SJCRH30 (cell line): ENCODE measurements around the gene PUSL1. TPM values are rescaled to one million over a fixed set of nuclear protein-coding genes. Genes with fewer than 3 reads are reported as not detected.
A peak's percentile ranks its signal among the peaks of the same experiment; 100 is the strongest.
"Not testable (repeated sequence)": the region's sequence is repeated elsewhere in the genome, so short reads cannot be mapped to it uniquely, and the experiment has no call there.

Source experiments
- DNase-seq, 2 experiments: peaks; one replicate each; pipeline ENCODE4 v3.0.0-alpha.2; 2015 to 2020
- H3K27ac ChIP-seq: fragments of 250-450 bp; sonication (Bioruptor Pico); 2 replicates; pipeline ENCODE4 v1.5.1; 2020; ENCODE audit warnings: mild to moderate bottlenecking, moderate library complexity
- H3K27me3 ChIP-seq: fragments of 250-450 bp; sonication (Bioruptor Pico); 2 replicates; pipeline ENCODE4 v1.5.1; 2020; ENCODE audit warnings: mild to moderate bottlenecking, moderate library complexity
- H3K36me3 ChIP-seq: fragments of 250-450 bp; sonication (Bioruptor Pico); 2 replicates; pipeline ENCODE4 v1.5.1; 2020; ENCODE audit warnings: mild to moderate bottlenecking, moderate library complexity
- H3K4me1 ChIP-seq: fragments of 250-450 bp; sonication (Bioruptor Pico); 2 replicates; pipeline ENCODE4 v1.5.1; 2020; ENCODE audit warnings: mild to moderate bottlenecking, moderate library complexity
- H3K4me3 ChIP-seq: fragments of 250-450 bp; sonication (Bioruptor Pico); 2 replicates; pipeline ENCODE4 v1.5.1; 2020; ENCODE audit warnings: mild to moderate bottlenecking, moderate library complexity
- H3K9me3 ChIP-seq: fragments of 250-450 bp; sonication (Bioruptor Pico); replicated peaks from 2 replicates; pipeline ENCODE4 v1.5.1; 2020; ENCODE audit warnings: mild to moderate bottlenecking, moderate library complexity
- total RNA-seq: library from RNA; depleted of rRNA; stranded (reverse); fragments of >200 nt; shearing (Covaris generic); gene quantifications from 2 replicates; pipeline ENCODE4 v1.2.3, GENCODE V29; 2014

PUSL1 gene
- total RNA-seq, 1 experiment from 2014 or later = 25.3 TPM

DNA sequence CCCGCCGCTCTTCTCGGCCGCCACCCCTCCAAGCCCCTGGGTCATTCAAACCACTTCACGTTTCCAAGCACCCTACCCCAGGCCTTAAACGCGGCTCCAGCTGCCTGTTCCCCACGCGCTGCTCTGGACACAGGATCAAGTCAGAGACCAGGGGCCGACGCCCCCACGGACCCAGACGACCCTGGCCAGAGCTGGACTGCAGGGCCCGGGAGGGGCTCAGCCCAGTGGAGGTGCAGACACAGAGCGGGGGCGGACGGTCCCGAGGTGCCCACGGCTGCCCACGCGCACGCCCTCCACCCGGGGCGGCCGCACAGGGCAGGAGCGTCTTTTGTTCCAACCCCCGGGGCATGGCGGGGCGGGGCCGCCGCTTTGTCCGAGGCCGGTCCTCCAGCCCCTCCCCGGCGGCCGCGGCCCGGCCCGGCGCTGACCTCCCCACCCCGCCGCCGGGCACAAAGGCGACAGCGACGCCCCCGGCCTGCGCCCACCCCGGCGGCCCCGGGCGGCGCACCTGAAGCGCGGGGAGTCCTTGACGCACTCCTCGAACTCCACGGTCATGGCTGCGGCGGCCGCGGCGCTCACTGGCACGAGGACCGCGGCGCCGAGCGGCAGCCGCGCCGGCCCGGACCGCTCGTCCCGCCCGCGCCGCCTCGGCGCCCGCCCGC is 1.0 kb upstream of the PUSL1 start:
- DNase-seq = peak; percentile 47
- no peak overlapping the region; the same call in 1 of the 2 replicates for H3K27ac ChIP-seq
- H3K4me3 ChIP-seq = peak overlapping the region; percentile 79
- H3K27me3 ChIP-seq = no peaks in the 10 kb centered on the region
- peaks cover 24% of the 10 kb centered on the region for H3K4me1 ChIP-seq
- peaks cover 22% of the 10 kb centered on the region for H3K36me3 ChIP-seq
- H3K9me3 ChIP-seq = no peaks in the 10 kb centered on the region

DNA sequence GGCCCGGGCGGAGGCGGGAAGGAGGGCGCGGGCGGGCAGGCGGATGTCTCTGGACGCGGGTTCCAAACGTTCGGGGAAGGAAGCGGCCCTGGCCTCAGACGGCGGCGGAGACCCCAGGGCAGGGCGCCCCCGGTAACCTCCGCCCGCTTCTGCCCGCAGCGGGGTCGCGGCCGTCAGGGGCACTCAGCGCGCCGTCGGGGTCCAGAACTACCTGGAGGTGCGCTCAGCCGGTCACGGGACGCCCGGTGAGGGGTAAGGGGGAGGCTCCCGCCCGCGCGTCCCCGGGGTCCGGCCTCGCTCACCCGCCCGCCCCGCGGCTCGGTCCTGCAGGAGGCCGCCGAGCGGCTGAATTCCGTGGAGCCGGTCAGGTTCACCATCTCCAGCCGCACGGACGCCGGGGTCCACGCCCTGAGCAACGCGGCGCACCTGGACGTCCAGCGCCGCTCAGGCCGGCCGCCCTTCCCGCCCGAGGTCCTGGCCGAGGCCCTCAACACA is 406 bp downstream of the PUSL1 start:
- Histone ChIP-seq H3K4me1 (peaks cover 23% of the 10 kb centered on the region), H3K4me3 (peak overlapping the region; percentile 79), H3K36me3 (peaks cover 36% of the 10 kb centered on the region), H3K27ac (peak overlapping the region; percentile 54), H3K27me3 (no peaks in the 10 kb centered on the region), H3K9me3 (no peaks in the 10 kb centered on the region)
- no peak for DNase-seq

DNA sequence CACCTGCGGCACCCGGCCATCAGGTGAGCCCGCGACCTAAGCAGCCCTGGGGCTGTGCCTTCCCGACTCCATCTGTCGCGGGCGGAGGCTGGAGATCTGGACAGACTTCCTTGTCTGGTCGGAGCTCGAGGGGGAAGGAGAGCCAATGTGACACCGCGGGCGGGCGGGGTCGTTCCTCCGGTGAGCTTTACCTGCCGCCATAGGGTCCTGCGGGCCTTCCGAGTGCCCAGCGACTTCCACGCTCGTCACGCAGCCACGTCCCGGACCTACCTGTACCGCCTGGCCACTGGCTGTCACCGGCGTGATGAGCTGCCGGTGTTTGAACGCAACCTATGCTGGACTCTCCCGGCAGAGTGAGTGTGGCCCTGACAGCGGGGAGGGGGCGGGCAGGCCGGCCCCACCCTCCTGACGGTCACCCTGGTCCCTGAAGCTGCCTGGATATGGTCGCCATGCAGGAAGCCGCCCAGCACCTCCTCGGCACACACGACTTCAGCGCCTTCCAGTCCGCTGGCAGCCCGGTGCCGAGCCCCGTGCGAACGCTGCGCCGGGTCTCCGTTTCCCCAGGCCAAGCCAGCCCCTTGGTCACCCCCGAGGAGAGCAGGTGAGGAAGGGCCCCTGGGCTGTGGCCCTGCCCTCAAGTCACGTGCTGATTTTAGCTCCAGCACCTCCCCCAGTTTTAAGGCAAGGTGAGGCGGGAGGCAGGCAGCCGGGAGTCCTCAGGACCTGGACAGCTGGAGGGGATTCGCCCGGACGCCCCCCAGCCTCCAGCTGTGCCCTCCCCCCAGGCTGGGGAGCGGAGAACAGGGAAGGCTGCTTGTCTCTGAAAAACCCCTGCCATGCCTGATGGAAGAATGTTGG is 1.1 kb downstream of the PUSL1 start:
- H3K27ac ChIP-seq = no peak overlapping the region
- peaks cover 42% of the 10 kb centered on the region for H3K36me3 ChIP-seq
- H3K9me3 ChIP-seq = no peaks in the 10 kb centered on the region
- H3K27me3 ChIP-seq = no peaks in the 10 kb centered on the region
- H3K4me1 ChIP-seq = peaks cover 18% of the 10 kb centered on the region
- peak overlapping the region; percentile 79 for H3K4me3 ChIP-seq
- no peak for DNase-seq

DNA sequence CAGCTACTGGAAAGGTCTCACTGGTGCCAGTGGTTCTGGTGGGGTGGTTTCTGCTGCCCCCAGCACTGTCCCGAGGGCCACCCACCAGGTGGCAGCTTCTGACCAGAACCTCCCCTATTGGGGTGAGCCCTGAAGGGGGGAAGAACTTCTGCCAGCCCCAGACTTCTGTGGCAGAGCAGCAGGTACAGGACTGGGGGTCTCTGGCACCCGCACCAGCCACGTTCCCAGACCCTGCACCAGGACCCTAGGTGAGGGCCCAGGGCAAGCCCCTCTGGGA is 1.6 kb downstream of the PUSL1 start:
- peaks cover 17% of the 10 kb centered on the region for H3K4me1 ChIP-seq
- H3K4me3 ChIP-seq = no peak overlapping the region
- H3K27me3 ChIP-seq = no peaks in the 10 kb centered on the region
- no peaks in the 10 kb centered on the region for H3K9me3 ChIP-seq
- no peak overlapping the region for H3K27ac ChIP-seq
- peaks cover 48% of the 10 kb centered on the region for H3K36me3 ChIP-seq
- DNase-seq = no peak

DNA sequence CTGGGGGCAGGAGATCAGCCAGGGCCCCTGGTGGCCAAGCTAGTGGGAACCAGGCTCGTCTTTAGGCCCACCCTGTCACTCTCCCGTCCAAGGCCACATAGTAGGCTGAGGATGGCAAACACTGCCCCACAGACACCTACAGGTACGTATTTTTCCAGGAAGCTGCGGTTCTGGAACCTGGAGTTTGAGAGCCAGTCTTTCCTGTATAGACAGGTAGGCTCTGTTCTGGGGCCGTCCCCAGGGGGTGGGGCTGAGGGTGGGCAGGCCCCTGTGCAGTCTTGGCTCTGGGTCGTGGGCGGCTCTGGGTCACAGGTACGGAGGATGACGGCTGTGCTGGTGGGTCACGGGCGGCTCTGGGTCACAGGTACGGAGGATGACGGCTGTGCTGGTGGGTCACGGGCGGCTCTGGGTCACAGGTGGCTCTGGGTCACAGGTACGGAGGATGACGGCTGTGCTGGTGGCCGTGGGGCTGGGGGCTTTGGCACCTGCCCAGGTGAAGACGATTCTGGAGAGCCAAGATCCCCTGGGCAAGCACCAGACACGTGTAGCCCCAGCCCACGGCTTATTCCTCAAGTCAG is 2.2 kb downstream of the PUSL1 start:
- Histone ChIP-seq H3K27ac (no peak overlapping the region), H3K27me3 (no peaks in the 10 kb centered on the region), H3K36me3 (peaks cover 51% of the 10 kb centered on the region), H3K4me3 (no peak overlapping the region), H3K9me3 (no peaks in the 10 kb centered on the region), H3K4me1 (peaks cover 13% of the 10 kb centered on the region)
- no peak for DNase-seq

GRCh38 chr1:1311107-1312104 is 3.0 kb downstream of the PUSL1 start:
- H3K9me3 ChIP-seq = no peaks in the 10 kb centered on the region
- H3K4me1 ChIP-seq = peaks cover 5% of the 10 kb centered on the region
- H3K4me3 ChIP-seq = no peak overlapping the region
- H3K36me3 ChIP-seq = peaks cover 58% of the 10 kb centered on the region
- DNase-seq = no peak
- no peak overlapping the region for H3K27ac ChIP-seq
- H3K27me3 ChIP-seq = no peaks in the 10 kb centered on the region

- no peak overlapping the region for H3K27ac ChIP-seq
- H3K36me3 ChIP-seq = peaks cover 70% of the 10 kb centered on the region
- no peak for DNase-seq
- H3K4me3 ChIP-seq = no peak overlapping the region
- H3K27me3 ChIP-seq = no peaks in the 10 kb centered on the region
- peaks cover 4% of the 10 kb centered on the region for H3K4me1 ChIP-seq
- H3K9me3 ChIP-seq = no peaks in the 10 kb centered on the region
Observed at GRCh38 chr1:1312450-1313314, 4.3 kb downstream of the PUSL1 start.

DNA sequence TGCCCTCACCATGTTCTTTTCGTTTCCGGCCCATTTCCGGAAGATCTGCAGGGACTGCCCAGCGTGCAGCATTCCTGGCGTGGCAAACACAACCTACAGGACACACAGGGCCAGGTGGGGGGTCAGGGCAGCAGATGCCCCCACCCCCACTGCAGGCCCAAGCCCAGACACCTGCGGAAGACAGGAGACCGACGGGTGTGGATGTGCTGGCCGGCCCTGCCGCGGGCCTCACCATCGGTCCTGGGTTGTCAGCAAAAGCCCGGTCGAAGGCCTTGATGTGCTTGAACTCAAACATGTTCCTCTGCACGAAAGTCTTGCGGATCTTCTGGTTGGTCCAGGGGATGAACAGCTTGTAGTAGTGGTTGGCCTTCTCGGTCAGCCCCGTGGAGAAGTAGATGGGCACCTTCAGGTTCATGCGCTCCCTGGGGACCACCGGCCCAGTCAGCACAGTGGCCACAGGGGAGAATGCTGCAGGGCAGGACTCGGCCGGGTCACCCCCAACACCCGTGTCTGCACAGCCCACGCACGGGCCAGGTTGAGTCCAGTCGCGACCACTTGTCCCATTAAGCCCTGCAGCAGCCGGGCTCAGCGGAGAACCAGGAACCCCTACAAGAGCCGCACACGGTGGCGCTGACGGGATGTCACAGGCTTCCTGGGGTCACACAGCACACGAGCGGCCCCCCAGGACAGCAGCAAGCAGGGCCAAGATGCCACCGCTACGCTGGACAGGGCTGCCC is 5.3 kb downstream of the PUSL1 start:
- no peaks in the 10 kb centered on the region for H3K9me3 ChIP-seq
- no peak for DNase-seq
- peaks cover 14% of the 10 kb centered on the region for H3K4me1 ChIP-seq
- peaks cover 78% of the 10 kb centered on the region for H3K36me3 ChIP-seq
- H3K27me3 ChIP-seq = no peaks in the 10 kb centered on the region
- no peak overlapping the region for H3K27ac ChIP-seq
- H3K4me3 ChIP-seq = no peak overlapping the region

DNA sequence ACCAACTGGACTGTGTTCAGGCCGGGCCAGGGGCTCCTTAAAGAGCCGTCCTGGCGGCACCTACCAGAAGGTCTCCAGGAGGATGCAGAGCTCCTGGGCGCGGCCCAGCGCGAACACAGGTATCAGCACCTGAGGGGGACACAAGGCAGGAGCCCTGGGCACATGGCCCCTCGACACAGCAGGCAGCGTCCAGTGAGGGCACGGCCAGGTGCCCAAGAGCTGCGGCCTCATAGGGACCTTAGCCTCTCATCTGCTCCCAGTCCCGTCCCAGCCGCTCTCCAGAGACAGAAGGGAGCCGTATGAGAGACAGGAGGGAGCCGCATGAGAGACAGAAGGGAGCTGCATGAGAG is 5.8 kb downstream of the PUSL1 start:
- Histone ChIP-seq H3K4me1 (peaks cover 18% of the 10 kb centered on the region), H3K9me3 (no peaks in the 10 kb centered on the region), H3K36me3 (peaks cover 84% of the 10 kb centered on the region), H3K4me3 (no peak overlapping the region), H3K27ac (no peak overlapping the region), H3K27me3 (no peaks in the 10 kb centered on the region)
- no peak for DNase-seq

GRCh38 chr1:1314678-1315335 is 6.4 kb downstream of the PUSL1 start:
- Histone ChIP-seq H3K27ac (no peak overlapping the region), H3K27me3 (no peaks in the 10 kb centered on the region), H3K4me1 (peaks cover 18% of the 10 kb centered on the region), H3K36me3 (peaks cover 80% of the 10 kb centered on the region), H3K9me3 (no peaks in the 10 kb centered on the region), H3K4me3 (no peak overlapping the region)
- no peak for DNase-seq

DNA sequence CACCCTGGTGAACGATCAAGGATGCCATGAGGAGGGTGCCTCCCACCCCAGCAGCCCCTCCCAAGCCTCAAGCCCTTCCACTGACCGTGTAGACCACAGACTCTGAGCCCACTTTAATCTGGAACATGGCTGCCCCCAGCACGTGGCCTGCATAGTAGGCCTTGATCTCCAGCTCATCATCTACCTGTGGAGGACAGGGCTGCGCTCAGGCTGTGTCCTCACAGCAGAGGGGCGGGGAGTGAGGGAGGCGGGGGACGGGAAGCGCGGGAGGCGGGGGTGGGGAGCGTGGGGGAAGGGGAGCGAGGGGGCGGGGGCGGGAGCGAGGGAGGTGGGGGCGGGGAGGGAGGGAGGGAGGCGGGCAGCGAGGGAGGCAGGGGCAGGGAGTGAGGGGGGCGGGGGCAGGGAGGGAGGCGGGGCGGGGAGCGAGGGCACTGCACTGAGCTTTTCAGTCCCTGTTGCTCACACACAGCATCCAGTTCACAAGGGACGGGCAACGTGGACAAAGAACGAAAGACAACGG is 7.1 kb downstream of the PUSL1 start:
- H3K4me3 ChIP-seq = no peak overlapping the region
- no peaks in the 10 kb centered on the region for H3K27me3 ChIP-seq
- peaks cover 18% of the 10 kb centered on the region for H3K4me1 ChIP-seq
- no peak for DNase-seq
- H3K27ac ChIP-seq = no peak overlapping the region
- H3K36me3 ChIP-seq = peaks cover 73% of the 10 kb centered on the region
- no peaks in the 10 kb centered on the region for H3K9me3 ChIP-seq

DNA sequence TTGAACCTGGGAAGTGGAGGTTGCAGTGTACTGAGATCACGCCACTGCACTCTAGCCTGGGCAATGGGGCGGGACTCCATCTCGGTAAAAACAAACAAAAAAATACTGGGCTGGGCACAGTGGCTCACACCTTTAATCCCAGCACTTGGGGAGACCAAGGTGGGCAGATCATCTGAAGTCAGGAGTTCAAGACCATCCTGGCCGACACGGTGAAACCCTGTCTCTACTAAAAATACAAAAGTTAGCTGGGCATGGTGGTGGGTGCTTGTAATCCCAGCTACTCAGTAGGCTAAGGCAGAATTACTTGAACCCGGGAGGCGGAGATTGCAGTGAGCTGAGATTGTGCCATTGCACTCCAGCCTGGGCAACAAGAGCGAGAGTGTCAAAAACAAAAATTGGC is 7.8 kb downstream of the PUSL1 start:
- H3K27ac ChIP-seq, H3K9me3 ChIP-seq, DNase-seq, H3K4me3 ChIP-seq, H3K27me3 ChIP-seq: not testable (repeated sequence)
- Histone ChIP-seq H3K36me3 (peaks cover 72% of the 10 kb centered on the region), H3K4me1 (peaks cover 18% of the 10 kb centered on the region)

- peaks cover 63% of the 10 kb centered on the region for H3K36me3 ChIP-seq
- no peak overlapping the region for H3K4me3 ChIP-seq
- H3K27me3 ChIP-seq = no peaks in the 10 kb centered on the region
- no peak for DNase-seq
- H3K4me1 ChIP-seq = peaks cover 18% of the 10 kb centered on the region
- no peaks in the 10 kb centered on the region for H3K9me3 ChIP-seq
- H3K27ac ChIP-seq = no peak overlapping the region
Observed at GRCh38 chr1:1317420-1317819, 9.0 kb downstream of the PUSL1 start.
